GM18505 (cell line): ENCODE results near the gene PRDM16.
"Not testable (repeated sequence)": the region's sequence is repeated elsewhere in the genome, so short reads cannot be mapped to it uniquely, and the experiment has no call there.

Experiments used
- ATAC-seq: cut with Tn5 transposase; IDR thresholded peaks from one replicate; pipeline ENCODE4 v1.9.1; 2021; ENCODE audit not compliant: unreplicated experiment
- POLR2A ChIP-seq: IDR thresholded peaks from 4 replicates; pipeline ENCODE4 v1.6.1; 2011; ENCODE audit warnings: borderline replicate concordance; ENCODE audit not compliant: insufficient read depth, insufficient read length; ENCODE audit errors: extremely low read depth

PRDM16 gene

GRCh38 chr1:3275471-3276340, 206.7 kb downstream of the PRDM16 start:
- no peak for TF ChIP-seq POLR2A
- ATAC-seq: no peak

- no peak for TF ChIP-seq POLR2A
- ATAC-seq: no peak
These were observed 207.4 kb downstream of the PRDM16 start for GRCh38 chr1:3276341-3276800.

DNA sequence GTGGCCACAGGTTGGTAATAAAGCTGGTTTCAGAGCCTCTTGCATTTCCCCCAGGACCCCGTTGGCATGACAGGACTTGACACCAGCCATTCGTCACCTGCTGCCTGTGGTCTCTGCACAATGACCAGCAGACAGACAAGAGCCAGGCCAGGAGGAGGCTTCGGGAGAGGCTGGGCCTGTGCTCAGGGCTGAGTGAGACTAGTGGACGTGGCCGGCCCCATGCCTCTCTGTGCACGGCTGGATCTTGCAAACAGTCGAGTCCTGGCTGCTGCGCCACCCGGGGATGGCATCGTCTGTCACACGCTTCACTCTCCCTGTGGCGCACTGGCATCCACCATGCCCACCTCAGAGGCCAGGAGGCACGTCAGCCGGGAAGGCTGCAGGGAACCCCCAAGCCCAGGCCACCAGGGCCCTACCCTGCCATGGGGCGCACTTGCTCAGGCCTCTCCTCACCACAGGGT, 208.0 kb downstream of the PRDM16 start:
- no peak for ATAC-seq
- TF ChIP-seq POLR2A: no peak

GRCh38 chr1:3277623-3278022, 208.6 kb downstream of the PRDM16 start:
- no peak for ATAC-seq
- no peak for TF ChIP-seq POLR2A

DNA sequence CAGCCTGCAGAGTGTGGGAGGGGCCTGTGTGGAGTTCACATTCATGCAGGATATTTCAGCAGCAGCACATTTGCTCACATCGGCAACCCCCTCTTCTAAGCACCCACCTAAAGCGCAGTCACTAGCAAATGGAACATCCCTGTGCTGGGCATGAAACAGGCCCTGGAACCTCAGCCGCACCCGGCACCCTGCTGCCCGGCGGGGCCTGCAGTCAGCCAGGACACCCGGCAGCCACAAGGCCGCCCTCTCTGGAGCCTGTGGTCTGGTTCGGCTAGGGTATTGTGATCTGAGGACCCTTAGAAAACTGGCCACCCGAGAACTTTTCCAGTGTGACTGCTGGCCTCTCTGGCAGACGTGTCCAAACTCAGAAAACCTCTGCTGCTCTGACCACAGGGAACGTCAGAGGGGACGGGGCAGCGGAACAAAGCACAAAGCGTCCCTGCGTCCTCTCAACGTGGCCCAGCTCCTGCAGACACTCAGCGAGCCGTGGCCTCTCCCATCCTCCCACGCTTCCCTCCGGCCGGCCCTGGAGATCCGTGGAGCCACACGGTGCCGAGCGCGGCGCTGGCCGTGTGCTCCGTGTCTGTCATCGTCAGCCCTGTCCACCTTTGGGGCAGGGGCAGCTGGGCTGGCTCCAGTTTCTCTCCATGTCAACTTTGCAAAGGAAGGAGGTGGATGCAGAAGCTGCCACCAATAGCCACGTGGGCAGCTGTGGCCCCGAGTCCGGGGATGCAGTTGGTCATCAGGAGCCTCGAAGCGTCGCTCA, 209.6 kb downstream of the PRDM16 start:
- no peak for ATAC-seq
- TF ChIP-seq POLR2A: no peak

DNA sequence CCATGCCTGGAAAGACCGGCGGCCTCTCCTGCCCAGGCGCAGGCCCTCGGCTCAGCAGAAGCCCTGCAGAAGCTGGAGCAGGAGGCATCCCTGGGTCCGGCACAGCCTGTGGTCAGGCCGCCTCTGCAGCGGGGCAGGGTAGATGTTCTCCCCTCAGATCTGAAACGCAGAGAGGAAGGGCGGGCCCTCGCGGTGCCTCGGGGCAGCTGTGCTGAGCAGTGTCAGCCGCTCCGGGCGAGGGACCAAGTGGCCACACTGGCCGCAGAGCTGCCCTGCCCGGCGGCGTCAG, 210.1 kb downstream of the PRDM16 start:
- no peak for TF ChIP-seq POLR2A
- ATAC-seq: no peak

GRCh38 chr1:3281735-3282134, 212.7 kb downstream of the PRDM16 start:
- TF ChIP-seq POLR2A: no peak
- ATAC-seq: no peak

DNA sequence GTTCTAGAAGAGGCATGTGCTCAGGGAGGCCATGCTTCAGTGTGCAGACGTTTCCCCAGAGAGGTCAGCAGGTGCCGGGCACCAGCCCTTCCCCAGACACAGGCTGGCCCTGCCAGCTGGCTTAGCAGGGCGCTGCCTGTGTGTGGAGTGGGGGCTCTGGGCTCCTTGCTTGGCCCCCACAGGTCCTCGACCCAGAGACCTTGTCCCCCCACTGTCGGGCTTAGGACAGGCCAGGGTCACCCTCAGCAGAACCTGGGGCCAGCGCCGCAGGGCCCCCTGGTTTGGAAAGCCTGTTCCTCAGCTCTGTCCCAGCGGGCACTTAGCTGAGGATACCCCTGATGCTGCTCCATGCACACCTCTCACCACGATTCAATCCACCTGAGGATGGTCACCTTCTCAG, 213.2 kb downstream of the PRDM16 start:
- TF ChIP-seq POLR2A: no peak
- no peak for ATAC-seq

- no peak for TF ChIP-seq POLR2A
- no peak for ATAC-seq
These were observed 213.8 kb downstream of the PRDM16 start for GRCh38 chr1:3282656-3283430.

DNA sequence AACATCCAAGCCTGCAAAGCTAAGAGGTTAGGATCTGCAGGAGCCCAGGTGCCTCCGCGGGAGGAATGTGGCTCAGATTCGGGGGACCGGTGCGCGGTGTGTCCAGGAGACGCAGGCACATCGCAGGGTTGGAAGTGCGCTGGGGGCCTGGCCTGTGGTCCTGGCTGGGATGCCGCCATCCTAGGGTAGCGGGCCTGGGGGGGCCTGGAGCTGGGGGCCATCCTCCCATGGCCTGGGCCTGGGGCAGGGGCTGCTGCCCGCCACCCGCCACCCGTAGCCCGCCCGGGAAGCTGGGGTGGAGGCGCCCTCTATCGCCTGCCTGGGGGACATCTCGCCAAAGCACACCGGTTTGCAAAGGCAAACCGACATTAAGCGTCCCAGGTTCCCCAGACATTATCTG, 214.8 kb downstream of the PRDM16 start:
- no peak for ATAC-seq
- TF ChIP-seq POLR2A: no peak

DNA sequence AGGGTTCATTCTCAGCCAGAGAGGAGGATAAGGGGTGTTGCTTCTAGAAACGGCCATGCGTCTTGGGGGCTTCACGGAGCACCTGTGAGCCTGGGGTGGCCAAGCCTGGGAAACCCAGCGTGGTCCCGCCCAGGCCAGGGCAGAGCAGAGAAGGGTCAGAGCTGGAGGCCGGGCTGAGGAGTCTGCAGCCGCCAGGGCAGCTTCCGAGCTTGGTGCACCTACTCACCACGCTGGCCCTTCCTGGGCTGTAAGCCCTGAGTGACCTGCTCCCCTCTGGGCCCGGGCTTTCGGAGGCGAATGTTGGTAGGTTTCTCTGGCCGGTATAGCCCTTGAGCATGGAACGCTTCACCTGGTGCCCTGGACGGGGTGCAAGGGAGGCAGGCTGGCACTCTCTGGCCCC, 215.7 kb downstream of the PRDM16 start:
- TF ChIP-seq POLR2A: no peak
- no peak for ATAC-seq

GRCh38 chr1:3285106-3285740, 216.2 kb downstream of the PRDM16 start:
- TF ChIP-seq POLR2A: no peak
- ATAC-seq: no peak

DNA sequence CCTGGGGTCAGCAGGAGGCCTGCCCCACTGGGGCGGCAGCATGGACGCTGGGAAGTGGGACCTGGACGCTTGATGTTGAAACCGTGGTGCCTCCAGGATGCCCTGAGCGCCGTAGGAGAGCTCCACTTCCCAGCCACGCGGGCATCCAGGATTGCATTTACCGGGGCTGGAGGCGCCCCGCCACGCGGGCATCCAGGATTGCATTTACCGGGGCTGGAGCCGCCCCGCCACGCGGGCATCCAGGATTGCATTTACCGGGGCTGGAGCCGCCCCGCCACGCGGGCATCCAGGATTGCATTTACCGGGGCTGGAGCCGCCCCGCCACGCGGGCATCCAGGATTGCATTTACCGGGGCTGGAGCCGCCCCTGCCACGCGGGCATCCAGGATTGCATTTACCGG, 218.1 kb downstream of the PRDM16 start:
- not testable (repeated sequence) for ATAC-seq
